ENCODE data around the gene MLF2. TPM values are rescaled to one million over a fixed set of nuclear protein-coding genes. Genes with fewer than 3 reads are reported as not detected.

The MLF2 gene
- total and polyA plus RNA-seq, 9 donors, result 88.2 to 161 (median 146) TPM

DNA sequence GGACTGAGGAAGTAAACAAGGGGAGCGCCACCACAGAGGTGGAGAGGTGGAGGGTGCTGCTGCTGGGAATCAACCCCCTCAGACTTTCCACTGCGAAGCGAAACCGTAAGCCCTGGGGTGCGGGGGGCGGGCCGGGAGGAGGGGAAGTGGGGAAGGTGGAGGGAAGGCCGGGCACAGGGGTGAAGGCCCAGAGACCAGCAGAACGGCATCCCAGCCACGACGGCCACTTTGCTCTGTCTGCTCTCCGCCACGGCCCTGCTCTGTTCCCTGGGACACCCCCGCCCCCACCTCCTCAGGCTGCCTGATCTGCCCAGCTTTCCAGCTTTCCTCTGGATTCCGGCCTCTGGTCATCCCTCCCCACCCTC is 19.4 kb upstream of the MLF2 start, which contains the start of gene LAG3:
TSS of gene LAG3 (plus strand) at position 190 of the 365 bp plus-strand sequence. CDS start 333 bp downstream, outside the sequence.
- no peak for DNase-seq
- no peak within 1 kb of the TSS for H3K4me3 ChIP-seq (ENCODE audit: low read length)
- H3K36me3 ChIP-seq (ENCODE audit: control insufficient read depth, insufficient read depth, low read length), result peaks cover 45% of the 10 kb centered on the region
- H3K9me3 ChIP-seq (replicated peaks; ENCODE audit: control insufficient read depth, low read depth, low read length), result no peaks in the 10 kb centered on the region
- peak within 1 kb of the TSS; percentile 3 for H3K27ac ChIP-seq (ENCODE audit: low read length)
- peaks cover 37% of the 10 kb centered on the region for H3K4me1 ChIP-seq (ENCODE audit: control insufficient read depth, insufficient read depth, low read length)
- H3K27me3 ChIP-seq (ENCODE audit: control insufficient read depth, insufficient read depth, low read length), result peaks cover 20% of the 10 kb centered on the region
- WGBS (ENCODE audit: insufficient coverage), result 36% methylated on average over 7 of the region's 15 CpGs

DNA sequence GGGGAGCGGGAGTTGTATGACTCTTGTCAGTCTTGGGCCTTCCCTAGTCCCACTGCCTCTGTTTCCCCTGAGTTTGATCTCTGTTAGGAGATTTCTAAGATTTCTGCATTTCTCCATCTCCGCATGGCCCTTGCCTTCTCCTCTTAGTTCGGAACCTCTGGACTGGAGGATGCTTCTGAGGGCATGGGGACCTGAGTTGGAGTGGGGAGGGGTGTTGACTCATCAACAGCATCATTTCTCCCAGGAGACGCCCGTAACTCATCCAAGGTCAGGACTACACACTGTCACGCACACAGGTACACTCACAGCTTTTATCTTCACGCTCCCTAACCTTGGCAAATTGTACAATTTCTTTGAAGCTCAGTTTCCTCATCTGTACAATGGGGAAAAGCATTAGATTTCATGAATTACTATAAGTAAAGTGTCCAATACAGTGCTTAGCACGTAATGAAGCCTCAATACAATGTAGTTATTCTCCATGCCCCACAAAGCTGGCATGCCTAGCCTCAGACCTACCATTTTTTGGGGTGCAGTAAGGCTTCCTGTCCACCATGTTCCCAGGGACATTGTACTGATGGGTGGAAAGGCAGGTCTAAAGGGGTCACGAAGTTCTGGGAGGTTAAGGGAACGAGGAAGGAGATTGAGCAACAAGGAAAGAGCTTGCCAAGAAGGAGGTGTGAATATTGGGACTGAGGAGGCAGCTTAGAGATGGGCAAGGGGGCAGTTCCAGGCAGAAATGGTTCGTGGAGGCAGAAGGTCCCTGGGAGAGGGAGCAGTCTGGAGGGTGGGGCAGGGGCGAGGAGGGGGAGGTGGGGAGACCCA is 18.8 kb upstream of the MLF2 start:
- Histone ChIP-seq H3K9me3 (replicated peaks; ENCODE audit: control insufficient read depth, low read depth, low read length) (no peaks in the 10 kb centered on the region), H3K4me3 (ENCODE audit: low read length) (no peak overlapping the region), H3K36me3 (ENCODE audit: control insufficient read depth, insufficient read depth, low read length) (peaks cover 45% of the 10 kb centered on the region), H3K4me1 (ENCODE audit: control insufficient read depth, insufficient read depth, low read length) (peaks cover 37% of the 10 kb centered on the region), H3K27ac (ENCODE audit: low read length) (peak overlapping the region; percentile 3), H3K27me3 (ENCODE audit: control insufficient read depth, insufficient read depth, low read length) (peaks cover 20% of the 10 kb centered on the region)
- WGBS (ENCODE audit: insufficient coverage), result 67% methylated on average over 4 of the region's 12 CpGs
- DNase-seq, result no peak

DNA sequence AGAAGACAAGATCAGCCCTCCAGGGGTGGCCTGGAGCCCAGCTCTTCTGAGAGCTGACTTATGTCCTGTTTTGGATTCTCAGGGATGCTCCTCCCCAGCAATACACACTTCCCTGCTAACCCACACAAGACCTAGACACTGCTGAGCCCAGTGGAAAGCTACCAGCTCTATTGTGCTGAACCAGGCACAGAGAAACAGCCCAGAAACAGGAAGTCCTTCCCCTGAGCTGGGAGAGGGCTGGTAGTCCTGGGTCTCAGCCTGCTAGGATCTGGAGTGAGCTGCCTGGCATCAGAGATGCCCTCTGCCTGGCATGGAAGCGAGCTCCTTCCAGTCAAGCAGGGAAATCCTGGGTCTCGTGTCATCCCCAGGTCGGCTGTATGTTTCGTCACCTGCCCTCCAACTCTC is 18.2 kb upstream of the MLF2 start:
- WGBS (ENCODE audit: insufficient coverage), result no CpG with 5 or more reads among the region's 4 CpGs
- peak overlapping the region; percentile 3 for H3K27ac ChIP-seq (ENCODE audit: low read length)

DNA sequence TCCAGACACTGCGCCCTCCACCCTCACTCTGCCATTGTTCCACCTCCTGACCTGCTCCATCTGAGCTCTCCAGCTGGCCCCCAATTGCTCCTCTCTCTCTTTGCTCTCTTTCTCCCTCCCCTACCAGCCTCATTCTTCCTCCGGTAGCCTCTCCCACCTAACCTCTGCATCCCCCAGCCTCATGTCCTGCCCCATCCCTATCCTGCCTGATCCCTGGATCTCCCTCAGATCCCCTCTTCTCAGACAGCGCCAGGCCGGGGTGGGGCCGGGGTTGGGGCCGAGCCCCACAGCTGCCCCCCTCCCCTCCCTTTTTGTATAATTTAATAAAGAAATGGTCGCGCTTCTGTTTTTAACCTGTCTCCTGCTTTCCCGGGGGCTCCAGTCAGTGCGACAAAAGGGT is 17.7 kb upstream of the MLF2 start:
- H3K27ac ChIP-seq (ENCODE audit: low read length), result no peak overlapping the region
- H3K4me1 ChIP-seq (ENCODE audit: control insufficient read depth, insufficient read depth, low read length), result peaks cover 41% of the 10 kb centered on the region
- WGBS (ENCODE audit: insufficient coverage), result 64% methylated on average over 2 of the region's 10 CpGs
- no peak for DNase-seq
- H3K27me3 ChIP-seq (ENCODE audit: control insufficient read depth, insufficient read depth, low read length), result peaks cover 20% of the 10 kb centered on the region
- H3K36me3 ChIP-seq (ENCODE audit: control insufficient read depth, insufficient read depth, low read length), result peaks cover 42% of the 10 kb centered on the region
- no peaks in the 10 kb centered on the region for H3K9me3 ChIP-seq (replicated peaks; ENCODE audit: control insufficient read depth, low read depth, low read length)
- H3K4me3 ChIP-seq (ENCODE audit: low read length), result no peak overlapping the region

More for the DNA sequence above, 18.2 kb upstream of the MLF2 start:
- Histone ChIP-seq H3K27me3 (ENCODE audit: control insufficient read depth, insufficient read depth, low read length) (peaks cover 20% of the 10 kb centered on the region), H3K9me3 (replicated peaks; ENCODE audit: control insufficient read depth, low read depth, low read length) (no peaks in the 10 kb centered on the region), H3K36me3 (ENCODE audit: control insufficient read depth, insufficient read depth, low read length) (peaks cover 44% of the 10 kb centered on the region), H3K4me3 (ENCODE audit: low read length) (no peak overlapping the region), H3K4me1 (ENCODE audit: control insufficient read depth, insufficient read depth, low read length) (peaks cover 37% of the 10 kb centered on the region)
- DNase-seq, result peak; percentile 82

DNA sequence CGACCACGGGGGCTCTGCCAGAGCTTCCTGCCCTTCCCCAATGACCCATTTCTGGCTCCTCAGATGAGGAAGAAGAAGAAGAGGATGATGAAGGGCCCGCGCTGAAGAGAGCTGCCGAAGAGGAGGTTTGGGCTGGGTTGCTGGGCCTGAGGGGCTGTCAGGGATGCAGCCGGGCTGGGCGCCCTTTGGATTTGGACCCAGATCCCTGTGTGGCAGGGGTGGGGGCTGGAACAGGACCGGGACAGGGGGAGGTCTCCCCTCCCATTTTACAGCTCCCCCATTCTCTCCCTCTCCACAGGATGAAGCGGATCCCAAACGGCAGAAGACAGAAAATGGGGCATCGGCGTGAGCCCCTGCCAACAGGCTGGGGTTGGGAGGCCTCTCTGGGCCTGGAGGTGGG is 17.2 kb upstream of the MLF2 start:
- H3K27me3 ChIP-seq (ENCODE audit: control insufficient read depth, insufficient read depth, low read length), result peaks cover 18% of the 10 kb centered on the region
- peaks cover 46% of the 10 kb centered on the region for H3K4me1 ChIP-seq (ENCODE audit: control insufficient read depth, insufficient read depth, low read length)
- peaks cover 38% of the 10 kb centered on the region for H3K36me3 ChIP-seq (ENCODE audit: control insufficient read depth, insufficient read depth, low read length)
- H3K27ac ChIP-seq (ENCODE audit: low read length), result no peak overlapping the region
- DNase-seq, result no peak
- WGBS (ENCODE audit: insufficient coverage), result no CpG with 5 or more reads among the region's 12 CpGs
- no peak overlapping the region for H3K4me3 ChIP-seq (ENCODE audit: low read length)
- H3K9me3 ChIP-seq (replicated peaks; ENCODE audit: control insufficient read depth, low read depth, low read length), result no peaks in the 10 kb centered on the region

DNA sequence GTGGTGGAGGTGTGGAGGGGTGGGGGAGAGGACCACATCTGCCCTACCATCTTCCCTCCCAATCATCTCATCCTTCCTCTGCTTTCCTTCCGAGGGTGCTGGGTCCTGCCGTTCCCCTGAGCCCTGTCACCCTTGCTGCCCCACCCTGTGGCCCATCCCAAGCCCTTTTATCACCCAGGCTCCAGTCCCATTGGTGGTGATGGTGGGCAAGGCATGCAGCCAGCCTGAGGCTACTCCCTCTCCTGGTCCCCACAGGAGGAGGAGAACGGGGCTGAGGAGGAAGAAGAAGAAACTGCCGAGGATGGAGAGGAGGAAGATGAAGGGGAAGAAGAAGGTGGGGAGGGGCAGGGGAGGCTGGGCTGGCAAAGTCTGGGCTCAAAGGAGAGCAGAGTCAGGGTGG is 16.7 kb upstream of the MLF2 start:
- Histone ChIP-seq H3K4me3 (ENCODE audit: low read length) (no peak overlapping the region), H3K27me3 (ENCODE audit: control insufficient read depth, insufficient read depth, low read length) (peaks cover 15% of the 10 kb centered on the region), H3K27ac (ENCODE audit: low read length) (no peak overlapping the region), H3K36me3 (ENCODE audit: control insufficient read depth, insufficient read depth, low read length) (peaks cover 37% of the 10 kb centered on the region), H3K9me3 (replicated peaks; ENCODE audit: control insufficient read depth, low read depth, low read length) (no peaks in the 10 kb centered on the region), H3K4me1 (ENCODE audit: control insufficient read depth, insufficient read depth, low read length) (peaks cover 50% of the 10 kb centered on the region)
- whole genome bisulfite sequencing (ENCODE audit: insufficient coverage), result 20% methylated on average over 1 of the region's 4 CpGs
- DNase-seq, result no peak

DNA sequence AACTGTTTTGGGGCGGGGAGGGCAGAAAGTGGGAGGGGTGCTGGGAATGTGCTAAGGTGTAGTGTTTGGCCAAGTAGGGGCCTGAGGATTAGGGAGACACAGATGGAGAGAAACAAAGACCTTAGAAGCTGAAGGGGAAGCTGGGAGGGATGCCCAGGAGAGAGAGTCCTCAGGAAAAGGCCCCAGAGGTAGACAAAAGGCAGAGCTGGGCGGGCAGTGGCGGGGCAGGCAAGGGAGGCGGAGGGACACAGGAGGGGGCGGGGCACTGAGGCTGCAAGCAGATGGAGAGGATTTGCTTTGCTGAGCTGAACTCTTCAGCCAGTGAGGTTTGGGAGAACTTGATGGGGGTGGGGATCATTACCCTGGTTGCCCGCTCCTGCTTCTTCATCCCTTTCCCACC is 16.0 kb upstream of the MLF2 start:
- peaks cover 55% of the 10 kb centered on the region for H3K4me1 ChIP-seq (ENCODE audit: control insufficient read depth, insufficient read depth, low read length)
- peak; percentile 72 for DNase-seq
- H3K27ac ChIP-seq (ENCODE audit: low read length), result peak overlapping the region; percentile 93
- H3K9me3 ChIP-seq (replicated peaks; ENCODE audit: control insufficient read depth, low read depth, low read length), result no peaks in the 10 kb centered on the region
- H3K36me3 ChIP-seq (ENCODE audit: control insufficient read depth, insufficient read depth, low read length), result peaks cover 35% of the 10 kb centered on the region
- 28% methylated on average over 3 of the region's 6 CpGs for WGBS (ENCODE audit: insufficient coverage)
- peaks cover 8% of the 10 kb centered on the region for H3K27me3 ChIP-seq (ENCODE audit: control insufficient read depth, insufficient read depth, low read length)
- H3K4me3 ChIP-seq (ENCODE audit: low read length), result peak overlapping the region; percentile 96

DNA sequence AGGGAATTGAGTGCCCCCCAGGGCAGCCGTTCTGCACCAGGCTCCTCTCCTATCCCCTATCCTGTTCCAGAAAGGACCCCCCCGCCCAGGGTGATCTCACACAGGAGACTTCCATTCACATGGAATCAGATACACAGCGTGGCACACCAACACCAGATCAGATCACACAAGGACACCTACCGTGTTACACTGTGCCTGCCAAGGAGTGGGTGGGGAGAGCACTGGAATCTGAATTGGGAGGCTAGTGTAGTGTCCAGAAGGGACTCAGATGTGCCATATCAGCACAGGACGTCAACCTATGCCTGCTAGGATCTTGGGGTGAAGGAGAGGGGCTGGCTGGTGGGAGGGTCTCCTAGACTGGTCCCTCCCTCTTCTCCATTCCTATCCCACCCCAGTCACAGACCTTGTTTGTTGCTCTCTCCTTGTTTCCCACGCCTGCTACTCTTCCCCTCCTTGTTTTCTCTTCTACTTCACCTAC is 15.5 kb upstream of the MLF2 start:
- H3K27ac ChIP-seq (ENCODE audit: low read length), result peak overlapping the region; percentile 93
- peak overlapping the region; percentile 96 for H3K4me3 ChIP-seq (ENCODE audit: low read length)
- no peaks in the 10 kb centered on the region for H3K9me3 ChIP-seq (replicated peaks; ENCODE audit: control insufficient read depth, low read depth, low read length)
- peaks cover 35% of the 10 kb centered on the region for H3K36me3 ChIP-seq (ENCODE audit: control insufficient read depth, insufficient read depth, low read length)
- peak; percentile 50 for DNase-seq
- H3K4me1 ChIP-seq (ENCODE audit: control insufficient read depth, insufficient read depth, low read length), result peaks cover 57% of the 10 kb centered on the region
- peaks cover 7% of the 10 kb centered on the region for H3K27me3 ChIP-seq (ENCODE audit: control insufficient read depth, insufficient read depth, low read length)
- no CpG with 5 or more reads among the region's 6 CpGs for WGBS (ENCODE audit: insufficient coverage)

DNA sequence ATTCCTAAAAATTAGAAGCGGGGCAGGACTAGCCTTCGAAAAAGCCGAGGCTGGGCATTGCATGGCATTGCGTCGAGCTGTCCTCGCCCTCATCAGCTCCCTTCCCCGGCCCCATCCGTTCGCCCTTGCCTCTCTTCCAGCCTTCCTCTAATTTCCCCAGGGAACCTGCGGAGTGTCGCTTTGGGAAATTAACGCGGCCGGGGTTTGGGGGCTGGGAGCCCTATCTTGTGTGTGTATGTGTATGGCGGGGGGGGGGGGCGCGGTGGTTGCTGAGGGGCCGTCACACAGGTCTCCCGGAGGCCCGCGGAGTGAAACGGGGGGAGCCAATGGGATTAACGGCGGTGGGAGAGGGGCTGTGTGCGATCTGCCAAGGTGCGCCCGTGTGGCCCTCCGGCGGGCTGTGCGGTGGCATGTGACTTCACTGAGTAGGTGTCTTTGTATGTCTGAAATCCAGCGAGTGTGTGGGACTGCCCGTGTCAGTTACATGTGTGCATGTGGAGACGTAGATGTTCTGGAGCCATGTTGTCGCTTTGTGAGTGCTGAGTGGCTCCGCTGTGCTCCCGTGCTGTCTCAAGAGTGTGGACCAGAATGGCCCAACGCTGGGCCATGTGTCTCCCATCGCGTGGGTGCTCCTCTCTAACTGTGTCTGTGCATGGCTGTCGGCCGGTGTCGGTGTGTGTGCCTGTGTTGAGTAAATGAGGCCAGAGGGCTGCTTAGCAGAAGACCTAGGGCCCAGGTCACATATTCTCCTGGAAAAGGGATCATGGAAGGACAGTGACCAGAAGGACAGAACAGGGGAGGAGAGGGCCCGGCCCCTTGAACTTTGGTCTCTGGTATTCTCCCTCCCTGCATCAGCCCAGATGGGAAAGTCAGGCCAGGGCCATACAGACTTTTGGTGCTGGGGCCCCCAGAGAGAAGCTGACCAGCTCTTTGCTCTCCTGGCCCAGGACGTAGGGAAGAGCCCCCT is 14.7 kb upstream of the MLF2 start:
- Histone ChIP-seq H3K9me3 (replicated peaks; ENCODE audit: control insufficient read depth, low read depth, low read length) (no peaks in the 10 kb centered on the region), H3K4me1 (ENCODE audit: control insufficient read depth, insufficient read depth, low read length) (peaks cover 59% of the 10 kb centered on the region), H3K27ac (ENCODE audit: low read length) (peak overlapping the region; percentile 93), H3K36me3 (ENCODE audit: control insufficient read depth, insufficient read depth, low read length) (peaks cover 35% of the 10 kb centered on the region), H3K4me3 (ENCODE audit: low read length) (peak overlapping the region; percentile 96), H3K27me3 (ENCODE audit: control insufficient read depth, insufficient read depth, low read length) (peaks cover 2% of the 10 kb centered on the region)
- peak; percentile 46 for DNase-seq
- 4% methylated on average over 29 of the region's 44 CpGs for WGBS (ENCODE audit: insufficient coverage)

All from muscle of leg (tissue), 11 donors.